SK-N-MC (cell line): ENCODE data around the gene ESYT2.

Source experiments
- DNase-seq: peaks from one replicate; pipeline ENCODE4 v3.0.0-alpha.2; 2011; ENCODE audit warnings: low read depth, low spot score
- H3K27ac ChIP-seq: fragments of 200-600 bp; sonication (generic); 2 replicates; pipeline ENCODE4 v1.5.1; 2016; ENCODE audit warnings: mixed run types
- H3K36me3 ChIP-seq: fragments of 200-600 bp; sonication (generic); 2 replicates; pipeline ENCODE4 v1.6.1; 2017; ENCODE audit warnings: antibody characterized with exemption, low read length, mixed read lengths; ENCODE audit not compliant: insufficient read depth
- H3K4me3 ChIP-seq: fragments of 200-600 bp; sonication (generic); 2 replicates; pipeline ENCODE4 v1.5.1; 2016
- H3K9ac ChIP-seq: fragments of 200-600 bp; sonication (generic); 2 replicates; pipeline ENCODE4 v1.8.0; 2017; ENCODE audit warnings: mixed run types, mixed read lengths; ENCODE audit not compliant: insufficient read length
- H3K9me3 ChIP-seq: fragments of 200-600 bp; sonication (generic); 2 replicates; pipeline ENCODE4 v1.6.1; 2017; ENCODE audit warnings: low read depth, mild to moderate bottlenecking, antibody characterized with exemption, low read length, moderate library complexity, mixed read lengths
- EZH2 ChIP-seq: fragments of 200-600 bp; sonication (generic); IDR thresholded peaks from one replicate; pipeline ENCODE4 v1.6.1; 2017; ENCODE audit warnings: antibody characterized with exemption
- FOXP2 ChIP-seq: optimal IDR thresholded peaks from 2 replicates; pipeline ENCODE3; 2011; ENCODE audit warnings: mild to moderate bottlenecking, moderate library complexity; ENCODE audit not compliant: insufficient read depth; ENCODE audit errors: extremely low read length, control extremely low read depth
- POLR2AphosphoS5 ChIP-seq: IDR thresholded peaks from 2 replicates; pipeline ENCODE4 v1.6.1; 2012; ENCODE audit warnings: mild to moderate bottlenecking, low read depth, low read length, borderline replicate concordance

Gene ESYT2

DNA sequence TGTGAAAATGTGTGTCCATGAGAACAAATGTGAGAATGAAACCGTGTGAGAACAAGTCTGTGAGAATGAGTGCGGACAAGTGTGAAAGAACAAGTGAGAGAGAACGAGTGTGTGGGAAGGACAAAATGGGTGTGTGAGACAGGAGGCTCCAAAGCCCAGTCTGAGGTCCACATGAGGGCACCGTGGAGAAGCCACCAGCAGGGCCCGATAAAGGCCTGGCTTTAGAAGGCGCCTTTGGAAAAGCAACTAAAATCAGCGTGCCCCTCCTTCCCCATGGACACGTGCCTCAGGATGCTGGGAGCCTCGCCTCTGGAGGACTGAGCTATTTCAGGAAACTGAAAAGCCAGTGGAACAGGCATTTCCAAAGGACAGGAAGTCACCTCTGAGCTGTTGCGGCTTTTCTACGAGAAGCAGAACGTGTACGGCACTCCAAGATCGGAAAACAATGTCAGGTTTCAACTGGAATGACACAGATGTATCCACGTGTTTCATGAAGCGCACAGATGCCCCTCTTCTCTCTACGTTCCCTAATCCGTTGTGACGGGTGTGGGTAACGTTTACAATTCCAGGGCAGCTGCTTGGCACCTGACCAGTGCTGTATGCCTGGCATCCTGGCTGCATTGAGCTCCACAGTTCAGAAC lies 46.4 kb downstream of the ESYT2 start:
- TF ChIP-seq EZH2 (no peak), FOXP2 (no peak), POLR2AphosphoS5 (no peak)
- H3K27ac ChIP-seq = no peak overlapping the region
- DNase-seq = no peak
- no peak overlapping the region for H3K4me3 ChIP-seq
- H3K36me3 ChIP-seq = peaks cover 17% of the 10 kb centered on the region
- H3K9me3 ChIP-seq = no peaks in the 10 kb centered on the region
- H3K9ac ChIP-seq = no peak overlapping the region

- peaks cover 17% of the 10 kb centered on the region for H3K36me3 ChIP-seq
- no peak overlapping the region for H3K4me3 ChIP-seq
- DNase-seq = no peak
- no peaks in the 10 kb centered on the region for H3K9me3 ChIP-seq
- H3K9ac ChIP-seq = no peak overlapping the region
- TF ChIP-seq EZH2 = no peak
- TF ChIP-seq FOXP2 = no peak
- TF ChIP-seq POLR2AphosphoS5 = no peak
- H3K27ac ChIP-seq = no peak overlapping the region
These were observed 47.2 kb downstream of the ESYT2 start for GRCh38 chr7:158781974-158782664.

DNA sequence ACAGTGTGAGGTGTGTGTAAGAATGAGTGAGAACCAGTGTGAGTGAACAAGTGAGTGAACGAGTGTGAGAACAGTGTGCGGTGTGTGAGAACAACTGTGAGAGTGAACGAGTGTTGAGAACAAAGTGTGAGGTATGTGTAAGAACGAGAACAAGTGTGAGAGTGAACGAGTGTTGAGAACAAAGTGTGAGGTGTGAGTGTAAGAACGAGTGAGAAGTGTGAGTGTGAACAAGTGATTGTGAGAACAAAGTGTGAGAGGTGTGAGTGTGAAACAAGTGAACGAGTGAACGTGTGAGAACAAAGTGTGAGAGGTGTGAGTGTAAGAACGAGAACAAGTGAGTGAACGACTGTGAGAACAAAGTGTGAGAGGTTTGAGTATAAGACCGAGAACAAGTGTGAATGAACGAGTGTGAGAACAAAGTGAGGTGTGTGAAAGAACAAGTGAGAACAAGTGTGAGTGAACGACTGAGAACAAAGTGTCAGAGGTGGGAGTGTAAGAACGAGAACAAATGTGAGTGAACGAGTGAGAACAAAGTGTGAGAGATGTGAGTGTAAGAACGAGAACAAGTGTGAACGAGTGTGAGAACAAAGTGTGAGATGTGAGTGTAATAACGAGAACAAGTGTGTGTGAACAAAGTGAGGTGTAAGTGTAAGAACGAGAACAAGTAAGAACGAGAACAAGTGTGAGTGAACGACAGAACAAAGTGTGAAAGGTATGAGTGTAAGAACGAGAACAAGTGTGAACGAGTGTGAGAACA lies 47.9 kb downstream of the ESYT2 start:
- peaks cover 17% of the 10 kb centered on the region for H3K36me3 ChIP-seq
- no peak overlapping the region for H3K4me3 ChIP-seq
- no peak overlapping the region for H3K27ac ChIP-seq
- no peaks in the 10 kb centered on the region for H3K9me3 ChIP-seq
- TF ChIP-seq FOXP2 = no peak
- TF ChIP-seq POLR2AphosphoS5 = no peak
- no peak for DNase-seq
- no peak overlapping the region for H3K9ac ChIP-seq

- no peak overlapping the region for H3K9ac ChIP-seq
- peaks cover 17% of the 10 kb centered on the region for H3K36me3 ChIP-seq
- TF ChIP-seq EZH2 = no peak
- no peak for TF ChIP-seq POLR2AphosphoS5
- no peak for TF ChIP-seq FOXP2
- H3K9me3 ChIP-seq = no peaks in the 10 kb centered on the region
- H3K4me3 ChIP-seq = no peak overlapping the region
- no peak for DNase-seq
- H3K27ac ChIP-seq = no peak overlapping the region
These were observed 50.0 kb downstream of the ESYT2 start for GRCh38 chr7:158779061-158780000.

- no peak for DNase-seq
- no peak for TF ChIP-seq EZH2
- no peak for TF ChIP-seq POLR2AphosphoS5
- TF ChIP-seq FOXP2 = no peak
- H3K9ac ChIP-seq = no peak overlapping the region
- no peak overlapping the region for H3K4me3 ChIP-seq
- H3K36me3 ChIP-seq = peaks cover 17% of the 10 kb centered on the region
- H3K9me3 ChIP-seq = no peaks in the 10 kb centered on the region
- no peak overlapping the region for H3K27ac ChIP-seq
These were observed 50.8 kb downstream of the ESYT2 start for GRCh38 chr7:158778471-158778870.

DNA sequence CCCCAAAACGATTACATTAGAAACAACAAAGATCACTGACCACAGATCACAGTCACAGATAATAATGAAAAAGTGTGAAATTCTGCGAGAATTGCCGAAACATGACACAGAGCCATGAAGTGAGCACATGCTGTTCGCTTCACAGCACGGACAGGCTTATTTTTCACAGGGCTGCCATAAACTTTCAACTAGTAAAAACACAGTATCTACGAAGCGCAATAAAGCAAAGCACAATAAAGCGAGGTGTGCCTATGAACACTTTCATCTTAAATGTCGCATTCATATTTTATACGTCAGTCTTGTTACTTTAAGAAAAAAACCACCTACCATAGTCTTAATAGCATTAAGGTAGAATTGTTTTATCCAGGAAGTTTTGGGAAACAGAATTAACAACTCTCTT lies 51.5 kb downstream of the ESYT2 start:
- H3K9ac ChIP-seq = no peak overlapping the region
- DNase-seq = no peak
- no peak for TF ChIP-seq EZH2
- TF ChIP-seq POLR2AphosphoS5 = no peak
- no peak for TF ChIP-seq FOXP2
- H3K9me3 ChIP-seq = no peaks in the 10 kb centered on the region
- no peak overlapping the region for H3K4me3 ChIP-seq
- H3K27ac ChIP-seq = no peak overlapping the region
- peaks cover 17% of the 10 kb centered on the region for H3K36me3 ChIP-seq

DNA sequence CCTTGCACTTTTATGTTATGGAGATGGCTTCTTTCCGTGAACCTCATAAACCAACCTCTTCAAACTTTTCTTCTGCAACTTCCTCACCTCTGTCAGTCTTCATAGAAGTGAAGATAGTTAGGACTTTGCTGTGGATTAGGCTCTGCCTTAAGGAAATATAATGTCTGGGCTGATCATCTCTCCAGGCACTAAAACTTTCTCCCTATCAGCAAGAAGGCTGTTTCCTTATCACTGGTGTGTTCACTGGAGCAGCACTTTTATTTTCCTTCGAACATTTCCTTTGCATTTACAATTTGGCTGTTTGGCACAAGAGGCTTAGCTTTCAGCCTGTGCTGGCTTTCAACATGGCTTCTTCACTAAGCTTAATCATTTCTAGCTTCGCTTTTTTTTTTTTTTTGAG lies 52.8 kb downstream of the ESYT2 start:
- peaks cover 9% of the 10 kb centered on the region for H3K36me3 ChIP-seq
- DNase-seq = no peak
- no peak overlapping the region for H3K4me3 ChIP-seq
- no peak for TF ChIP-seq POLR2AphosphoS5
- no peak for TF ChIP-seq FOXP2
- no peak for TF ChIP-seq EZH2
- no peaks in the 10 kb centered on the region for H3K9me3 ChIP-seq
- no peak overlapping the region for H3K27ac ChIP-seq
- H3K9ac ChIP-seq = no peak overlapping the region
